Thyroid gland (tissue), 4 donors: ENCODE measurements around the gene PARPBP. TPM values are rescaled to one million over a fixed set of nuclear protein-coding genes. Genes with fewer than 3 reads are reported as not detected.

Experiments
- DNase-seq, 2 donors: peaks; one replicate each; pipeline ENCODE4 v3.0.0-alpha.2; 2019
- H3K27ac ChIP-seq, 3 donors: fragments of 200-600 bp; sonication (generic); 1 replicate in 2 of 3; 2 replicates in 1 of 3; pipeline ENCODE4 v1.5.1; 2016 to 2019; ENCODE audit warnings: mild to moderate bottlenecking in 1 of 3, moderate library complexity in 1 of 3
- H3K27me3 ChIP-seq: fragments of 200-600 bp; sonication (generic); one replicate; pipeline ENCODE4 v1.5.1; 2019
- H3K36me3 ChIP-seq, 2 donors: fragments of 200-600 bp; sonication (generic); one replicate each; pipeline ENCODE4 v1.5.1; 2016 to 2019
- H3K4me1 ChIP-seq, 2 donors: fragments of 200-600 bp; sonication (generic); one replicate each; pipeline ENCODE4 v1.5.1; 2017 to 2019
- H3K4me3 ChIP-seq, 3 donors: fragments of 200-600 bp; sonication (generic); replicated peaks in 1 of 3; 1 replicate in 2 of 3; 2 replicates in 1 of 3; pipeline ENCODE4 v1.5.1; 2016; ENCODE audit warnings: mild to moderate bottlenecking in 1 of 3
- H3K9me3 ChIP-seq: fragments of 200-600 bp; sonication (generic); one replicate; pipeline ENCODE4 v1.5.1; 2017
- CTCF ChIP-seq, 6 experiments: fragments of 200-600 bp in 3 of 6; fragments of 450-650 bp in 3 of 6; sonication (generic) in 3 of 6; IDR thresholded peaks; one replicate each; pipeline ENCODE4 v1.5.1; 2016 to 2019; ENCODE audit warnings: antibody characterized with exemption in 6 of 6, mild to moderate bottlenecking in 2 of 6, inconsistent platforms in 1 of 6, moderate library complexity in 1 of 6
- POLR2A ChIP-seq, 2 donors: fragments of 450-650 bp; IDR thresholded peaks; one replicate each; pipeline ENCODE4 v1.6.1; 2017; ENCODE audit warnings: antibody characterized with exemption in 2 of 2, mild to moderate bottlenecking in 2 of 2, moderate library complexity in 1 of 2
- WGBS, 2 donors: methylation state at CpG; one replicate each; pipeline ENCODE4 v1.1.5; 2017; 5-methylcytosine and 5-hydroxymethylcytosine counted together
- intact Hi-C: fragments of 100-400 bp; cut with DNase I; formaldehyde crosslinking; loops from one replicate; pipeline ENCODE4 v1.15.1; 2023
- total RNA-seq, 4 donors: library from RNA; depleted of rRNA; stranded (reverse); fragments of >200 nt; gene quantifications; one replicate each; pipeline ENCODE4 v1.2.3, GENCODE V29; 2016

The PARPBP gene
- total RNA-seq, 4 donors from 2014 or later: 0.98 to 3.9 (median 2.5) TPM

GRCh38 chr12:102095677-102096263 lies 24.2 kb upstream of the PARPBP start:
- DNase-seq: no peak
- 90% methylated on average over 2 of the region's 2 CpGs for WGBS, 2 donors
- intact Hi-C loops: no loop called here

DNA sequence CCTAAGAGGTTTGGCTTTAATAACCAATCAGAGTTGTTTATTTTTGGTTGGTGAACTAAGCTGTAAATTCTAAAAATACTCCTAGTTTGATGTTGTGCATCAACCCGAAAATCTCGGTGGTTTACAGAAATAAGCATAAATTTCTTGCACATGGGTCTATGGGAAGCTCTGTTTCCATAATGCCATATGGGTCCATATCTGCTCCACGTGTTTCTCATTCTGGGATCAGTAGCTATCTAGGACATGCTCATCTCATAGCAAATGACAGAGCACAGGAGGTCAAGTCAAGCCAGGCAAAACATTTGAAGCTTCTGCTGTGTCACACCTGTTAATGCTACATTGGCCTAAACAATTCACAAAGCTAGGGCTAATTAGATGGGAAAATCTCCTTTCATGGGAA lies 23.1 kb upstream of the PARPBP start:
- Histone ChIP-seq H3K9me3 (no peaks in the 10 kb centered on the region), H3K27me3 (no peaks in the 10 kb centered on the region), H3K4me1 (no peaks in the 10 kb centered on the region), H3K27ac (no peak overlapping the region), H3K36me3 (peaks cover 0 to 4% of the 10 kb centered on the region in 2 donors), H3K4me3 (no peak overlapping the region)
- 90 to 96% methylated on average over 3 of the region's 3 CpGs for WGBS, 2 donors
- TF ChIP-seq CTCF (IDR thresholded peaks at IDR 0.05) (no peak), POLR2A (IDR thresholded peaks at IDR 0.05) (no peak)
- intact Hi-C loops: no loop called here
- DNase-seq: no peak

More at GRCh38 chr12:102095677-102096263, 24.2 kb upstream of the PARPBP start:
- peaks cover 0 to 4% of the 10 kb centered on the region in 2 donors for H3K36me3 ChIP-seq
- no peaks in the 10 kb centered on the region for H3K4me1 ChIP-seq
- no peak for TF ChIP-seq POLR2A (IDR thresholded peaks at IDR 0.05)
- TF ChIP-seq CTCF (IDR thresholded peaks at IDR 0.05): peak in 3 of 6 experiments; percentile 41 to 48 (median 43)
- no peak overlapping the region for H3K4me3 ChIP-seq
- no peaks in the 10 kb centered on the region for H3K27me3 ChIP-seq
- no peak overlapping the region for H3K27ac ChIP-seq
- H3K9me3 ChIP-seq: no peaks in the 10 kb centered on the region

DNA sequence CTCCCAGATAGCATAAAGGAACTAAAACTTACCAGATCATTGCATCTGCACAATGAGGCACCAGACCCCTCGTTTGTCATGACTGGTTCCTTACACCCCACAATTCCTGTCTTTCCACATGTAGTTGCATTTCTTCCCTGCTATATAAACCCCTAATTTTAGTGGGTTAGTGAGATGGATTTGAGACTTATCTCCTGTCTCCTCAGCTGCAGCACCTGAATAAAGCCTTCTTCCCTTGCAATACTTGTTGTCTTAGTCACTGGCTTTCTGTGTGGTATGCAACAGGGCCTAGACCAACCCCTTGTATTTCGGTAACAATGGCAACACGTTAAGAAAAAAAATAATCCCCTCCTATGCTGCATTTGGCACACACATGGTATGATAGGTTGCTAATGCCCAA lies 13.1 kb upstream of the PARPBP start:
- H3K4me3 ChIP-seq: no peak overlapping the region
- whole genome bisulfite sequencing, 2 donors: 96 to 98% methylated on average over 3 of the region's 3 CpGs
- H3K36me3 ChIP-seq: peaks cover 6 to 11% of the 10 kb centered on the region in 2 donors
- H3K27me3 ChIP-seq: no peaks in the 10 kb centered on the region
- no peak overlapping the region for H3K27ac ChIP-seq
- intact Hi-C loops: no loop called here
- H3K9me3 ChIP-seq: no peaks in the 10 kb centered on the region
- H3K4me1 ChIP-seq: no peaks in the 10 kb centered on the region
- DNase-seq: no peak
- no peak for TF ChIP-seq CTCF (IDR thresholded peaks at IDR 0.05)
- TF ChIP-seq POLR2A (IDR thresholded peaks at IDR 0.05): no peak

- intact Hi-C loops: no loop called here
- Histone ChIP-seq H3K27ac (no peak overlapping the region), H3K4me3 (no peak overlapping the region), H3K27me3 (no peaks in the 10 kb centered on the region), H3K9me3 (no peaks in the 10 kb centered on the region), H3K4me1 (no peaks in the 10 kb centered on the region), H3K36me3 (peaks cover 6 to 11% of the 10 kb centered on the region in 2 donors)
- no peak for DNase-seq
- no peak for TF ChIP-seq POLR2A (IDR thresholded peaks at IDR 0.05)
- TF ChIP-seq CTCF (IDR thresholded peaks at IDR 0.05): no peak
- WGBS, 2 donors: 67 to 92% methylated on average over 1 of the region's 1 CpG
Measured at GRCh38 chr12:102107970-102108369, 12.0 kb upstream of the PARPBP start.

DNA sequence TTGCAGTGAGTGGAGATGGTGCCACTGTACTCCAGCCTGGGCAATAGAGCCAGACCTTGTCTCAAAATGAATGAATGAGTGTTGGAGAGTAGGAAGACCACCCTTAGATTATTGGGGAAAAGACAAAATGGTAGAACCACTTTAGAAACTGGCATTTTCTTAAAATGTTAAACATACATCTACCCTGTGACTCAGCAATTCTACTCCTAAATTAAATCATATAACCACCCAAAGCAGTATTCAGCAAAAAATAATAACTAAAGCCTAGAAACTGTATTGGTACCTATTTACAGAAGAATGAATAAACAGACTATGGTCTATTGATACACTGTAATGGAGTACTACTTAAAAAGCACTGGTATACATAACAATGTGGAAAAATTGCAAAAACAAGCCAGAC lies 9.2 kb upstream of the PARPBP start:
- H3K36me3 ChIP-seq: peaks cover 6 to 15% of the 10 kb centered on the region in 2 donors
- TF ChIP-seq POLR2A (IDR thresholded peaks at IDR 0.05): no peak
- TF ChIP-seq CTCF (IDR thresholded peaks at IDR 0.05): no peak
- intact Hi-C loops: no loop called here

More for the DNA sequence above, 9.2 kb upstream of the PARPBP start:
- H3K27me3 ChIP-seq: no peaks in the 10 kb centered on the region
- no peak overlapping the region for H3K4me3 ChIP-seq
- no peak for DNase-seq
- no peaks in the 10 kb centered on the region for H3K9me3 ChIP-seq
- H3K27ac ChIP-seq: no peak overlapping the region
- H3K4me1 ChIP-seq: no peaks in the 10 kb centered on the region
